ENCODE measurements around the gene ENAH.
"Not testable (repeated sequence)": the region's sequence is repeated elsewhere in the genome, so short reads cannot be mapped to it uniquely, and the experiment has no call there.

ENAH gene

DNA sequence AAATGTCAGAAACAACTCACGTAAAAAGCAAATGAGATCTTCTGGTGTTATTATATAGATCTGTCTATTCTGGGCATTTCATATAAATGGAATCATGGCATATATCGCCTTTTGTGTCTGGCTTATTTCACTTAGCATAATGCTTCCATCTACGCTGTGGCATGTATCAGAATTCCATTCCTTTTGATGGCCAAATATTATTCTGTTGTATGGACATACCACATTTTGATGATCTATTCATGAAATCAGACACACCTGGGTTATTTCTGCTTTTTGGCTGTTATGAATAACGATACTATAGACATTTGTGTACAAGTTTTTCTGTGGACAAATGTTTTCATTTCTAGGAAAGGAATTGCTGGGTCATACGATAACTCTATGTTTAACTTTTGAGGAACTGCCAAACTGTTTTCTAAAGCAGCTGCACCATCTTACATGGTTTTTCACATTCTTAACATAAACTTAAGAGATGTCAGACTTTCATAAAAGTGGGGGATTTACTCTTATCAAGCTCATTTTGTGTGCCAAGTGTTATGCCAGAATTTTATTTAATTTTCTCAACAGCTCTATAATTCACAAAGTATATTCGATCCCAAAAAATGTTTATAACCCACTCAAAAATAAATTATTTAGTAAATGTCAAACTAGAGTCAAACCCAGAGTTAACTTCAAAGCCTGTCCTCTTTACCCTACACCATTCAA is 7.6 kb downstream of the ENAH start:
- DNase-seq, result no peak
- no peak for TF ChIP-seq POLR2A (IDR thresholded peaks at IDR 0.05; ENCODE audit: low read length)
- TF ChIP-seq GATA1 (IDR thresholded peaks at IDR 0.05; ENCODE audit: low read depth, low read length), result no peak

DNA sequence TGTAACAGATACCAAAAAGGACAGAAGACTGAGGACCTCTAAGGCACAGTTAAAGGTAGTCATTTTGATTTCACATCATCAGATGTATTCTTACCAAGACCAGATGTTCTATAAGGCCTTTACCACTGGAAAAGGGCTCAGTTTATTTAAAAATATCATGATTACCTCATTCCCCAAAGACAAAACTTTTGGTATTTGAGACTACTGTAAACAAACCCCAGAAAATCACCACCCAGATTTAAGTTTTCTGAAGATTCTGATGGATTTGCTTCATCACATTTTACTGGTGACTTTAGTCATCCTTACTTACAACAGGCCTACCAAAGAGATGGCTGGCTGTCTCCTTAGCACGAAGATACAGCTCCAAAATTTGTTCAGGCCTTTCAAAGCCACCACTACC is 8.3 kb downstream of the ENAH start:
- TF ChIP-seq GATA1 (IDR thresholded peaks at IDR 0.05; ENCODE audit: low read depth, low read length) (no peak), POLR2A (IDR thresholded peaks at IDR 0.05; ENCODE audit: low read length) (no peak)
- DNase-seq, result no peak

DNA sequence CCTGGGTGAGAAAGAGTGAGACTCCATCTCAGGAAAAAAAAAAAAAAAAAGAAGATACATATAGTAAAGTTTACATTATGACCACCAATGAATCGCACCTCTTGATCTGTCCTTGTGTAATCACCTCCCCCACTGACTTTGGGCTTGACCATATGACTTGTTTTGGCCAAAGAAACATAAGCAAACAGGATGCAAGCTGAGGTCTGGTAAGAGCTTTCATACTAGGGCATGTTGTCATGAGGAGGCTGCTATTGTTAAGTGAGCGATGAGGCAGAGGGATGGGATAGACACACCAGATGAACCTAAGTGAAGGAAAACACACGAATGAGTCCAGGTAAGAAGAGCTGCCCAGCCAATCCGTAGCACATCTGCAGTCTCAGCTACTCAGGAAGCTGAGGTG is 10.7 kb downstream of the ENAH start:
- no peak for DNase-seq
- no peak for TF ChIP-seq GATA1 (IDR thresholded peaks at IDR 0.05; ENCODE audit: low read depth, low read length)

DNA sequence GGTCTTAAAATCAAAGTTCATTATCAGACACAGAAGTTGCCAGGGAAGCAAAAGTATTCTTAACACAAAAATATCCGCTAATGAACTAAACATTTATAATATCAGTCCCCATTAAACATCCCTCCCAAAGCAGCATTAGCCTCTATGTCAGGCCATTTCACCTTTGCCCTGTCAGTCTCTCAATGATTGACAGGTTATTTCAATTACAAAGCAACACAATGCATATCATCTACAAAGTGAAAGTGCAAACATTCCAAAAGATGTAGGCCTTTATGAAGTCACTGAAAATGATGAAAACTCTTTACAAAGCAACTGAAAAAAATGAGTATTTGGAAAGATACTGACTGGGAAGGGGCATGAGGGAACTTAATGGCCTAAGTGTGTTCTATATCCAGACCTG is 14.1 kb downstream of the ENAH start:
- no peak for DNase-seq
- no peak for TF ChIP-seq POLR2A (IDR thresholded peaks at IDR 0.05; ENCODE audit: low read length)

DNA sequence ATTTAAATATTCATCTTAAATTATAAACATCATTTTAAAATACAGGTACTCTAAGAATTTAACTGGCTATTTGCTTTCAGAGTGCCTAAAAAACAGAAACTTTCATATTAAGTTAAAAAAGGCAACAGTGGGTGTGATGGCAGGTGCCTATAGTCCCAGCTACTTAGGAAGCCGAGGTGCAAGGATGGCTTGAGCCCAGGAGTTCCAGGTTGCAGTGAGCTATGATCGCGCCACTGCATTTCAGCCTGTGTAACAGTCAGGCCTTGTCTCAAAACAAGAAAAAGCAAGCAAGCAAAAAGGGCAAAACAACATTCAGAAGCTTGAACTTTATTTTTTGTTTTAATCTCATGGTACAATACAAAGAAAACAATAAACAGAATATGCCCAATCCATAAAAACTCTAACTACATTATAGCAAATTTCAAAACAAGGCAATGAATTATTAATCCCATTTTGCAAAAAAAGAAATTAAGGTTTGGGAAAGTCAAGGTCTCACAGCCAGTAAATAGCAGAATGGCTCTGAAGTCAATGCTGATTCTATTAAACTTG is 15.2 kb downstream of the ENAH start:
- TF ChIP-seq POLR2A (IDR thresholded peaks at IDR 0.05; ENCODE audit: low read length), result no peak
- no peak for DNase-seq

DNA sequence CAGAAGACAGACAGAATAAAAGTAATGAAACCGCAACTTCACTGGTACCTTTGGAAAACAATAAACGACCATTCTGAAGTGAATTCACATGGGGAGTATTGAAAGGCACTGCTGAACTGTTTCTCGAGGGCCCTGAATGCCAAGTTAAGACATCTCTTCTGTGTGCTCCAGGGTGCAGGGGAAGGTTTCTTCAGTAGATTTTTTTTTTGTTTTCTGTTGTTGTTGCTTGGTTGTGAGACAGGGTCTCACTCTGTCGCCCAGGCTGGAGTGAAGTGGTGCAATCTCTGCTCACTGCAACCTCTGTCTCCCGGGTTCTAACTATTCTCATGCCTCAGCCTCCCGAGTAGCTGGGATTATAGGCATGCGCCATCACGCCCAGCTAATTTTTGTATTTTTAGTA is 15.9 kb downstream of the ENAH start:
- DNase-seq, result not testable (repeated sequence)

DNA sequence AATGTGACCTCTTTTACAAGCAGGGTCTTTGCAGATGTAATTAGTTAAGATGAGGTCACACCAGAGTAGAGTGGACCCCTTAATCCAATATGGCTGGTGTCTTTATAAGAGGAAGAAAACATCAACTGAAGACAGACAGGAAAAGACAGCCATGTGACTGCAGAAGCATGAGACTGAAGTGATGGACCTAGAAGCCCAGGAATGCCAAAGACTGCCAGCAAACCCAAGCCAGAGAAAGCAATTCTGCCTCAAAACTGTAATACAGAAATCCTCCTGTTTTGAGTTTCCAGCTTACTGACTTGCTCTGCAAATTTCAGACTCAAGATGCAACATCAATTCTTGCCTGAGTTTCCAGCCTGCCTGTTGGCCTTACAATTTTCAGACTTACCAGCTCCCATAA is 17.3 kb downstream of the ENAH start:
- TF ChIP-seq POLR2A (IDR thresholded peaks at IDR 0.05; ENCODE audit: low read length) (no peak), GATA1 (IDR thresholded peaks at IDR 0.05; ENCODE audit: low read depth, low read length) (no peak)
- DNase-seq, result no peak

DNA sequence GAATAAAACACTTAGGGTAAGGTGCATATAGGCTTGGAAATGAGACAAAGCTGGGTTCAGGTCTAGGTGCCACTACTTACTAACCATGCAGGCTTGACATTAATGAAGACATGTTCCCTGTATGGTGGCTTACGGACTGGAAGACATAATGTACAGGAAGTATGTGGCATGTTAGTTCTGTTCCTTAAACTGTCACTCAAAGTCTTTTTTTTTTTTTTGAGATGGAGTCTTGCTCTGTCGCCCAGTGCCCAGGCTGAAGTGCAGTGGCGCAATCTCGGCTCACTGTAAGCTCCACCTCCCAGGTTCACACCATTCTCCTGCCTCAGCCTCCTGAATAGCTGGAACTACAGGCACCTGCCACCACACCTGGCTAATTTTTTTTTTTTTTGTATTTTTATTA is 20.1 kb downstream of the ENAH start:
- not testable (repeated sequence) for DNase-seq

DNA sequence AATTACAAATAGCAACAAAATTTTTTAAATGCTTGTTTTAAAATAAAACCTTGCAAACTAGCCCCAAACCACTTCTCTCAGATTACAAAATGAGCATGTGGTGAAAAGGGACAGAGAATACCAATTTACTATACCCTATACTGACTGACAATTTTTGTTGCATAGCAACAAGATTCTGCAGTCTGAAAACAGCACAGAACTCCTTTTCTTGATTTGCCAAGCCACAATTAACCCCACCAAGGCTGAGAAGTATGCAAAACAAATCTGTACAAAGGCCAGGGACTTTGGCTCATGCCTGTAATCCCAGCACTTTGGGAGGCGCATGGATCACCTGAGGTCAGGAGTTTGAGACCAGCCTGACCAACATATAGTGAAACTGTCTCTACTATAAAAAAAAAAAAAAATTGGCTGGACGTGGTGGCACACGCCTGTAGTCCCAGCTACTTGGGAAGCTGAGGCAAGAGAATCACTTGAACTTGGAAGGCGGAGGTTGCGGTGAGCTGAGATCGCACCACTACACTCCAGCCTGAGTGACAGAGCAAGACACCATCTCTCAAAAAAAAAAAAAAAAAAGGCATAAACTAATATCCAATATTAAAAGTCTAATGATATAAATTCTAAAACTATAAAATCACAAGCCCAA is 21.8 kb downstream of the ENAH start:
- no peak for DNase-seq
- TF ChIP-seq GATA1 (IDR thresholded peaks at IDR 0.05; ENCODE audit: low read depth, low read length) (no peak), POLR2A (IDR thresholded peaks at IDR 0.05; ENCODE audit: low read length) (no peak)

DNA sequence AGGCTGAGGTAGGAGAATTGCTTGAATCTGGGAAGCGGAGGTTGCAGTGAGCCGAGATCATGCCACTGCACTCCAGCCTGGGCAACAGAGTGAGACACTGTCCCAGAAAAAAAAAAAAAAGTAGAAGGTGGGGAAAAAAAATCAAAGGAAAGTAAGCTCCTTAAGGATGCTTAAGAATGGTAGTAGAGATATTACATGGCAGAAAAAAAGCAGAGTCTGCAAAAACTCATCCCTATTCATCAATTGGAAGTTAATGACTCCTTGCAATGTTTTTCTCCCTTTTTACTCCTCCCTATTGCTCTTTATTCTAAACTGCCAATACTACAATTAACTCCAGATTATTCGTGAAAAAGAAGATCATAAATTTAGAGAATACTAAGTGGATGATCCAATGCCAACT is 23.4 kb downstream of the ENAH start:
- no peak for DNase-seq
- TF ChIP-seq GATA1 (IDR thresholded peaks at IDR 0.05; ENCODE audit: low read depth, low read length) (no peak), POLR2A (IDR thresholded peaks at IDR 0.05; ENCODE audit: low read length) (no peak)

DNA sequence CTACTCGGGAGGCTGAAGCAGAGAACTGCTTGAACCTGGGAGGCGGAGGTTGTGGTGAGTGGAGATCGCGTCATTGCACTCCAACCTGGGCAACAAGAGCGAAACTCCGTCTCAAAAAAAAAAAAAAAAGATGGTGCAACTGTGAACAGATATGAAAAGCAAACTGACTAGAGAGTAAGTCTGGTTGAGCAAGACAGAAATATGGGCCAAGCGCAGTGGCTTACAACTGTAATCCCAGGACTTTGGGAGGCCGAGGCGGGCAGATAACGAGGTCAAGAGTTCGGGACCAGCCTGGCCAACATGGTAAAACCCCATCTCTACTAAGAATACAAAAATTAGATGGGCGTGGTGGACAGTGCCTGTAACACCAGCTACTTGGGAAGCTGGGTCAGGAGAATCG is 24.1 kb downstream of the ENAH start:
- not testable (repeated sequence) for DNase-seq

DNA sequence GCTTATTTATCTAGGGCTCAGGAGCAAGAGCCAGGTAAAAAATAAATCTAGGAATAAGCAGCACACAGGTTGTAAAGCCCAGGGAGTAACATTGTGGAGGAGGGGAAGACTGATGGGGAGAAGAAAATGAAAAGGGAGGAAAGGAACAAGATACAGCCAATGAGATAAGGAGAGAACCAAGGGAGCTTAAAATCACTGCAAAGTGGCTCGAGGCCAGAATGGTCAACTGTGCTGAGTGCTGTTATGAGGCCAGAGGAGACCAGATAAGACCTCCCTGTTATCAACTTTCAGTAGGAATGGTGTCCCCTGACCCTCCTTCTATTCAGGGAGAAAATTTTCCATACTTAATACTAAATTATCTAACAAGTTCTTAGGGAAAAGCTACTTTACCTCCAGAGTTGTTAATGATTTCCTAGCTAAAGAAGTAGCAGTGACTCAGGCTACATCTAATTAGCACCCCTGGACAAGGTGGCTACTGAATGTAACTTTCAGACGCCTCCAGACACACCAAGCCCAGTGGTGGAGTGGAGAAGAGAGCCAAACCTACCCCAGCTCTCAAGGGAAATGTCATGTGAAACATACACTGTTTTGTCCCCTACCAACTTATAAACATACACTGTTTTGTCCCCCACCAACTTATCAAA is 25.5 kb downstream of the ENAH start:
- no peak for DNase-seq
- no peak for TF ChIP-seq POLR2A (IDR thresholded peaks at IDR 0.05; ENCODE audit: low read length)
- no peak for TF ChIP-seq GATA1 (IDR thresholded peaks at IDR 0.05; ENCODE audit: low read depth, low read length)

DNA sequence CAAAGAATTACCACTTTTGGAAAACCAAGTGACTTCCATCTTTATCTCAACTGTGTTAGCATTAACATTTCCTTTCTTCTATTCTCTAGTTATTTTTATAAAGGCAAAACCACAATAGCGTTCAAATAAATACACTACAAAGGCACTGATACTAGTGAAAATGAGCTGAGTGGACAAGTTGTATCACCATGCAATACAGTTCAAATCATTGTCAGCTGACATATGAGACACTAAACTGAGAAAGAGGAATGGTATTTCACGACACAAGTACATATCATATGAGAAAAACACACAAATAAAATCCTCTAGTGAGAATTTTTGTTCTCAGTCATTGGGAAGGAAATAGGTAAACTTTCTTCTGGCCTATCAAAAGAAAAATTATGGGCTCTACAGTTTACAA is 26.2 kb downstream of the ENAH start:
- TF ChIP-seq POLR2A (IDR thresholded peaks at IDR 0.05; ENCODE audit: low read length) (no peak), GATA1 (IDR thresholded peaks at IDR 0.05; ENCODE audit: low read depth, low read length) (no peak)
- no peak for DNase-seq

DNA sequence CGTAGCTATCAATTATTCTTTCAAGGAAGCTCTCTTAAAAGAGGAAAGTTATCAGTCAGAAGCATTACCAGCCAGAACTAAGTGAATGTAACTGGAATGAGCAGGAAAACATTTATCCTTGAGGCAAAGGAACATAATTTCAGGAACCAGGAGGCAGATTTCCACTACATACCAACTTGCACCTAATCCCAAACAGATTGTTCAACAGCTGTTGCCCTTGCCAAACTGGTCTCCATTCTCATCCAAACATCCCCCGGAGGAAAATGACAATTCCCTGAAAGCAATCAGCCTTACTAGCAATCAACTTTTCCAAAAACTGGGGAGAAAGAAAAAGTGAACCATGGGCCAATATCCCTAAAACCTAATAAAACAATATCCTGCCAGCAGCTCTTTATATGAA is 35.0 kb downstream of the ENAH start:
- no peak for DNase-seq
- TF ChIP-seq GATA1 (IDR thresholded peaks at IDR 0.05; ENCODE audit: low read depth, low read length) (no peak), POLR2A (IDR thresholded peaks at IDR 0.05; ENCODE audit: low read length) (no peak)

DNA sequence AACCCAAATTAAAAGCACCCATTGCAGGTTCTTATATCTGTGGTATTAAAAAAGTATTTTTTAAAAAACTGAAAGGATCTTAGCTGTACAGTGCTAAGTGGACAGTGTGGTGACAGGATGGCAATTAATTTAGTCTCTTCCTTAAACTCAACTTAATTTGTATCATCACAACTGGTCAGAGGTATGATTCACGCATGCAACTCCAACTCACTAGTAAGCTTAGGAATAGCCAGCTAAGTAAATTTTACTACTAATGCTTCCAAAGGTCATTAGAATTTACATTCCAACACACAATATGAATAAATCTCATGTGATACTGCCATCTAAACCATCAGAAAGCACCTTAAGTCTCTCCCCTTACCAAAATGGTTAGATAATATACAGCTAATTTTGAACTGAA is 35.4 kb downstream of the ENAH start:
- TF ChIP-seq POLR2A (IDR thresholded peaks at IDR 0.05; ENCODE audit: low read length), result no peak
- TF ChIP-seq GATA1 (IDR thresholded peaks at IDR 0.05; ENCODE audit: low read depth, low read length), result no peak
- DNase-seq, result no peak

DNA sequence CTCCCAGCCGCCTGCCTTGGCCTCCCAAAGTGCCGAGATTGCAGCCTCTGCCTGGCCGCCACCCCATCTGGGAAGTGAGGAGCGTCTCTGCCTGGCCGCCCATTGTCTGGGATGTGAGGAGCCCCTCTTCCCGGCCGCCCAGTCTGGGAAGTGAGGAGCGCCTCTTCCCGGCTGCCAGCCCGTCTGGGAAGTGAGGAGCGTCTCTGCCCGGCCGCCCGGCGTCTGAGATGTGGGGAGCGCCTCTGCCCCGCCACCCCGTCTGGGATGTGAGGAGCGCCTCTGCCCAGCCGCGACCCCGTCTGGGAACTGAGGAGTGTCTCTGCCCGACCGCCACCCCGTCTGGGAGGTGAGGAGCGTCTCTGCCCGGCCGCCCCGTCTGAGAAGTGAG is 37.5 kb downstream of the ENAH start:
- DNase-seq, result not testable (repeated sequence)

Data from erythroblast (primary cell).